HG02973 (cell line): ENCODE data around the gene METTL16.

Experiments used
- ATAC-seq: cut with Tn5 transposase; IDR thresholded peaks from one replicate; pipeline ENCODE4 v1.9.1; 2021; ENCODE audit warnings: moderate library complexity; ENCODE audit not compliant: unreplicated experiment

The METTL16 gene

DNA sequence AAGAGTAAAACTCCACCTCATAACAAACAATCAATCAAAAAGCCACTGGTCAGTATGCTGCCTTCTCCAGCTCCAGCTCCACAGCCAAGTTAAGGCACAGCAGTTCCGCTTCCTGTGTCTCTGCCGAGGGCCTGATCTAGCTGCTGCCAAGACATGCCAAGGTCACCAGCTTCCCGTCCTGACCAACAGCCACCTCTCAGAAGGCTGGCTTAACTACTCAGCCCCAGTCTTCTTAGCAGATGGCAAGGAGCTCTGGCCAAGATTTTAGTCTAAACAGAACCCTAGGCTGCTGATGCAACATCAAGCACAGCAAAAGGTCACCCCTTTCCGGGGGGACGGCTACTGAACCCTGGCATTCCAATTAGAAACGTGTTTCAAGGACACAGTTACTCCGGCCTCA lies 93.1 kb downstream of the METTL16 start:
- no peak for ATAC-seq

DNA sequence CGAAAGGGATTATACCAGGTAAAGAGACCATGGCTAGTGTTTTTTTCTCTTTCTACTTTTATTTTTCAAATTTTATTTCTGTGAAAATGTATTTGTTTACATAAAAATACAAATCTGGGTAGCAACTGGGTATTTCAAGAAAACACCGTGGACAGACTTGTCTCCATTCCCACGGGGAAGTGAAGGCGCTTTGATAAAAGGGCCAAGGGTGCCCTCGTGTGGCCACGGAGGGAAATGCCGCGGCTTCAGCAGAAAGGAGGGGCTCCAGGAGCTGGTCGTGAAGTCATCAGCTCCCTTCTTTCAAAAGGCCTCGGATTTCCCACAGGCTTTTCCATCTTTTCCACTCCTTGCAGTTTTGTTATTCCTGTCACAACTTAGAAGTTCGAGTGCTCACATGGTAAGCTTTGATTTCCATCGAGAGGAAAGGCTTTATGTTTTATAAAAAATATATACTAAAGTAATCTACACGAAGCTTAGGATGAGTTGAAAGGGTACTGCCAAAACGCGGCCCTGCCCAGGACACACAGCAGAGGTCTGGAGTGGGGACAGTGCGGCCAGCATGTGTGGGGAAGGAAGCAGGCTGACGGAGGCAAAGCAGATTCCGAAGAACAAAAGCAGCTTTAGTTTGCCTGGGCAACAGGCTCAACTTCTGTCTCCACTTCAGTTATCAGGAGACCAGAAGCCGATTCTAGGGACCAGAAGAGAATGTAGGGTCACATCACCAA lies 95.5 kb downstream of the METTL16 start:
- ATAC-seq, result no peak

DNA sequence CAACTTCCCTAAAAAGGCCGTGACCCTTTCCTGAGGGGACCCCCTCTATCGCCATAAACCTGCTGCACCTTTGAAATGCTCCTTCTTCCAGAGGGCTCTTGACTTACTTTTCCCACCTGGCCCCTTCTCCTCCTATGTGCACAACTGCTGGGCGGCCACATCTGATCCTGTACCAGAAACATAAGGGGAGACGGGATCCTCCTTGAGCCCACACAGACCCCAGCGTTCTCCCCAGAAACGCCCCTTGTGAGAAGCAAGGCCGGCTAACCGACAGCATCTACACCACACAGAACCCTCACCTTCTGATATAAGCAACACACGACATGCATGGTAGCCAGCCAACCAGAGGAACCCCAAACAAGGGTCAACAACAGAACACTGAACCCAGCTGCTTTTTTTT lies 96.6 kb downstream of the METTL16 start:
- no peak for ATAC-seq

DNA sequence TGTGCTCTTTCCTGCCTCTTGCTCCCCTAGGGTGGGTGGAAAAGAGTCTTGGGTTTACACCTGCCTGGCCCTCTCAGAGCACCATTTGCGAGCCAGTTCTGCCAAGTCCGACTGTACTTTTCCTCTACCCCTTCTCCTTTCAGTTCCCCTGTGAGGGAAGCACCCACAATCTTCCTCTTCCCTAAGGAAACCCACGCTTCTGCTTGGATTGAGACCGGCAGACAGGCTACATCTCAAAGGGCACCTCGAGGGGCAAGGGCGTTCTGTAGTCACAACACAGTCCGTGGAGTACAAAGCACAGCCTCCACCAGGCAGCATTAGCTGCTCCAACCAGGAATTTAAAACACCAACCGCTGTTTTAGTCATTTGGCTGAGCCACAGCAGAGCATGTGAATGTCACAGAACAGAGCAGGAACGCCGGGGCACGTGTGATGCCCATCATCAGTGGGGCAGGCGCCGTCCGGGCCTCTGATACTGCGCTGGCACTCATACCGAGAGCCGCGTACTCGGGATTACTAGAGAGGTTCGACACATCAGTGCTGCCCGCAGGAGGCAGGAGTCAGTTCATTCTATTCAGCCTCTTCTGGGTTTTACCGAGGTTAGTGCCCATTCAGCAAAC lies 97.1 kb downstream of the METTL16 start:
- ATAC-seq, result no peak

GRCh38 chr17:2412561-2413021 lies 99.1 kb downstream of the METTL16 start:
- no peak for ATAC-seq

GRCh38 chr17:2410951-2411350 lies 100.7 kb downstream of the METTL16 start:
- no peak for ATAC-seq

DNA sequence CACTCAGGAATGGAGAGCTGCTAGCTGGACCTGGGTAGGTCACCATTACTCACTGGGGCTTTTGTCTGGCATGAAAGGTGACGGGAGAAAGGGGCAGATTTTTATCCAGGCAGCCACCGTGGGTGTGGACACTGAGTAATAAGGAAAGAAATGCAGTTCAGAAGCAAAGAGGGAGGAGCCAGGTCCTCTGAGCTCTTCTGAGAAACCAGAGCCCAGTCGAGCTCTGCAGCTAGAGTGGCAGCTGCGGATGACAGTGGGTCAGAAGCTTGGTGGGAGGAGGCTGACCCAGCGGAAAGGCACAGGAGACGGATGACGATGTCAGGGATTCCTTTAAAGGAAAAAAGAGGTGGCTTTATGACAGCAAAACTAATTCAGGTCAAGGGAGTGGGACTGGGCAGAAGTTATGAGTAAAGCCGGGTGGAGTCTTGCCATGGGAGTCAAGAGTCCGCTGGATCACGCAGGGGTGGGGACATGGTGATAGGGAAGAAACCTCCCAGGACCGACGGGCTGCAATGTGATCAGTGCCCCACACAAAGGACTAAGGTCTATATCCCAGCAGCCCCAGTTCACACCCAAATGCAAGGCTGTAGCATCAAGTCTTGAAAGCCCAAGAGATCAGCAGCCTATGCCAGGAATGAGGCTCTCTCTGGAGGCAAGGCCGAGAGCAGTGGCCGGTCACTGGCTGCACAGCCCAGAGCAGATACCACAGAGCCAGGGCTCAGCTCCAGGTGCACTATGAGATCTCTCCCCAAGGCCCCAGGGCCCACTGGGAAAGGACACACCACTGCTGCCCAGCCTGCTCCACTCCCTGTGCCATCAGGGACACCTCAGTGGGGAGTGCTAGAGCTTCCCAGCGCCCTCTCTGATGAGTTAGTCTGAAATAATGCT lies 104.5 kb downstream of the METTL16 start:
- ATAC-seq, result no peak

- ATAC-seq, result no peak
These were observed 105.3 kb downstream of the METTL16 start for GRCh38 chr17:2406271-2406902.

DNA sequence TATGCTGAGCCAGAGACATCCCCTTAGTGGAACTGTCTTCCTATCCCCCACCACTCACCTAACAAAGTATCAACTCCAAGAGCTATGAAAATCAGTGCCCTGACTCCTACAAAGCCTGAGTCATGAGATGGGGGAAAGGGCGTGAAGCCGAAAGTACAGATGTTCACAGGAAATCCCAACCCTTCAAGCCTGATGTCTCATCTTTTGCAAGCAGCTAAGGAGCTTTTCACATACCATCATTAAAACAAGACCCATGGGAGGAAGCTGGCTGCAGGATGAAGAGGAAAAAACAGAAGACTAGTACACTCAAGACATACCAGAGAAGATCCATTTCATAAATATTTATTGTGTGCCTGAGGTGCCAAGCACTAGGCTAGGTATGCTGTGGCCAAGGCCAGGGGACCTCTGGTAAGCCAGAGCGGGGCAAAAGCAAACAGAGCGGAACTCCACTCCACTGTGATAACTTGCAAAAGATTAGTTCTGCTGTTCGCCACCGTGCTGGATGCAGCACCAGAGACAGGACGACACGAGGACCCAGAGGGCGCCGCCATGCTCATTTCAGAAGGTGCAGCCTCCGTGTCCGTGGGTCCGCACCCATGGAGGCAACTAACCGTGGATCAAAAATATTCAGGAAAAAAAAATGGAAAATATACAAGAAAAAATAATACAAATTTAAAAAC lies 106.3 kb downstream of the METTL16 start:
- ATAC-seq, result no peak

GRCh38 chr17:2403044-2403443 lies 108.6 kb downstream of the METTL16 start:
- ATAC-seq, result no peak

GRCh38 chr17:2402544-2402943 lies 109.1 kb downstream of the METTL16 start:
- no peak for ATAC-seq

- peak; percentile 35 for ATAC-seq
These were observed 110.1 kb downstream of the METTL16 start for GRCh38 chr17:2401426-2402221.

DNA sequence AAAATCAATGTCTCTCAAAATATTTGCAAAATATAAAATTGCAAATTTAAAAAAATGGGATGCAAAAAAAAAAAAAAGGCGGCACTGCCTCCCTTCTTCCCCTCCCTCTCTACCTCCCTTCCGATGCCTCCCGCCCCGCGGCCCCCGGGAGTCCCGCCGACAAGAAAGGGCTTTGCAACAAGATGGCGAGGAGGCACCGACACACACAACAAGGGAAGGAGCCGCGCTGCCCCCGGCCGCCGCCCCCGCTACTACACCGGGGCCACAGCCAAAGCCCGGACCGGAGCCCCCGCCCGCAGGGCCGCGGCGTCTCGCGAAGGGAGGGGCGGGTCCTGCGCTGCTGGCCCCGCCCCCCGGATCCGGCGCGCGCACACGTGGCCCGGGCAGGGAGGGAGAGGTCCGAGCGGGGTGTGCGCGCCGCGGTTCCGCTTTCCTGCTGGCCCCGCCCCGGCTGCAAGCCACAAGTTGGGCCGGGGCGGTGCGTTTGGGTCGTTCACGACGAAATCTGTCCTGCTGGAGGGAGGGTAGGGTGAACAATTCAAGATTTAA lies 110.7 kb downstream of the METTL16 start, which contains the start of gene MNT:
Gene MNT, minus strand, starts transcription at position 184 of the 549 bp plus-strand sequence. CDS start 348 bp downstream, outside the sequence.
- peak; percentile 31 for ATAC-seq

- ATAC-seq, result no peak
These were observed 111.2 kb downstream of the METTL16 start for GRCh38 chr17:2400474-2400866.

DNA sequence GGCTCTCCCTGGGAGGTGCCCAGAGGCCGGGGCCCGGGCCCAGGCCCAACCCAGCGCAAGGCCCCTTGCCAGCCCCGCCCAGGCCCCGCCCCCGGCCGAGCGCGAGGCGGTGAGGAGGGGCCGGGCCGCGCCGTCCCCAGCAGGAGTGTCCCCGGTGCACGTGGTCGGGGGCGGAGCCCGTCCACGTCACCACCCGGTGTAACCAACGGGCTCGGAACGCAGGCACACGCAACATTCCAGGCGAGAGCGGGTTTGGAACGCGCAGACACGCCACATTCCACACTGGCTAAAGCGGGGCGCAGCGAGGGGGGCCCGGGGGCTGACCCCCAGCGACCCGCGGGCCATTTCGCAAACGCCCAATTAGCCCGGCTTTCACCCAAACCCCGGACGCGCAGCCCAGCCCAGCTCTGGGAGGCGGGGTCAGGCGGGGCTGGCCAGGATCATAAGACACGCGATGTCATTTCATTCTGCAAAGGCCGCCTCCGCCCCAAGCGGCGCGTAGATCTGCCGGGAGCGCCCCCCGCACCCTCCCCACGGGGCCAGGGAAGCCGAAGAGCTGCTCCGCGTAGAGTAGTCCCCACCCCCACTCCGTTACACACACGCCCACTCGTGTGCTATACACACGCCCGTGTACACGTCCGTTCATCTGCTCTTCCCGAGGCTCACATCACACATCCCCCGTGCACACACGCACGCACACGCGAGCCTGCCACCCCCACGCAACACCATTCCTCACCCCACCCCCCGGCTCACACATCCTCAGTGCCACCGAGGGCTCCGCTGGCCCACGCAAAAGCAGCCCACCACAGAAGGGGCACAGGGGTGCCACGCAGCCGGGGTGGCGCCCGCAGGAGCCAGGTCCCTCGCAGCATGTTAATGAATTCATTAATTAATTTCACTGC lies 111.9 kb downstream of the METTL16 start:
- ATAC-seq, result peak; percentile 38

DNA sequence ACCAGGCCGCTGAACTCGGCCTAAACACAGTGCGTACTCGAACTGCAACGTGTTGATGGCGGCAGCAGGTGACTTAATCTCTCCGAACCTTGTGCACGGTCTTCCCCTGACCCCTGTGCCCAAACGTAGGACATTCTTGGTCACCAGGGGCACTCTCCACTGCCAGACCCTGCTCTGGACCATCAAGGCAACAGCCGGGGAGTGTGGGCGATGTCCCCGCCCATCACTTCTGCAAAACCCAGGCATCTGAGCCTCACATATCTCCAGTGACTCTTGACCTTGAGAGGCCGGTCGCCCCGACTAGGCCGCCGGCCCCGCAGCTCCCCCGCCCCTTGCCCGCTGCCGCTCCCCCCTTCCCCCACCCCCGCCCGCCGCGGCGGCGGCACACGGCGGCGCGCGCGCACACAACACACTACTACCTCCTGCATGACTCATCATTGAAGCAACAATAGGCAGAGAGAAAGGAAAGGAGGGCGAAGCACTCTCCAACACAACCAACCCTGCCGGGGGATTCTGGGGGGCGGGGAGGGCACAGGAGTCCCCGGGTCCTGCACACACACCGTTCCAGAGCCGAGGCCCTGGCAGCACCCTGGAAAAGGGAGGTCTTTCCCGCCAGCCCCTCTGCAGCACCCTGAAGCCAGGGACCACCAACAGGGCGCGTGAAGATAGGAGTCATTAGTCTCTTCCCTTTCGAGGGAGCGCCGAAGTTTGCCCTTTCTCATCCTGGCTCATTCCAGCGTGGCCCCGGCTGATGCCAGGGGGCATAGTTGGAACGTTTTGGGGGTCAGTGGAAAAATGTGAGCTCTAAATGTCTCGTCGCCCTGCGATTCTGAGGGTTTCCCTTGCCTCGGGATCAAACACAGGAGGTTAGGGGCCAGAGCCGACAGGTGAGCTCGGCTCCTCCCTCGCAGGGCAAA lies 112.8 kb downstream of the METTL16 start:
- no peak for ATAC-seq

DNA sequence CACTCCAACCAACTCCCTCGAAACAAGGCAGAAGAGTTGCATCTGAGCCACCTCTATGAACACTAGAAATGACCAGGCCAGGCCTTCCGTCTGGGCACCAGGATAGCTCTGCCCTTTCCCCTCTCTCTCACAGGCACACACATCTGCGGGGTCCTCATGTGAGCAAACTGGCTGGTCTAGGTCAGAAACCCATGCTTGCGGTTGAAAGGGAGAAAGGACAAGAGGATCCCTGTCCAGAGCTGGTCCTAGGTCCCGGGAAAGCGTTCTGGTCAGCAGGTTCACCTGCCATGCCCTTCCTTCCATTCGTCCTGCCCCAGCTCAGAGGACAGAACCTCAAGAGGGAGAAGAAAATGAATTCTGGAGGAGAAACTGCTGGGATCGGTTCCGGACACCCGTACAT lies 113.5 kb downstream of the METTL16 start:
- ATAC-seq, result no peak
